Islet of Langerhans (tissue), 1 donor: ENCODE results near the gene FGF19.
"Not testable (repeated sequence)": the region's sequence is repeated elsewhere in the genome, so short reads cannot be mapped to it uniquely, and the experiment has no call there.

Experiments used
- FAIRE-seq: peaks from one replicate; lab custom pipeline; 2011; peaks lifted over from hg19 to GRCh38; lab: Jason Lieb, UNC

The FGF19 gene

DNA sequence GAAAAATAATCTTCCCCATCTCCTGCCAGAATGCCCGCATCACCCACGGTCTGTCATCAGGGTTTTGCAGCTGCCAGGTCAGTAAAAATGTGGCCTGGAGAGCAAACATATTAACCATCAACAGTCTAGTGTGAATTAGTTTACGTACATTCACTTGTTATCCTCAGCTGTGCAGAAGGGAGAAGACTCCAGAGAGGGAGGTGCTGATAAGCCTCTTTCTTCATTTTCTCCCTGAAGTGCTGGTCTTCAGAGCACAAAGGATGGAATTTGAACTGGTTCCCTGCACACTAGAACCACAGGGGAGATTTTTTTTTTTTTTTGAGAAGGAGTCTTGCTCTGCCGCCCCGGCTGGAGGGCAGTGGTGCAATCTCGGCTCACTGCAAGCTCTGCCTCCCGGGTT is 8.2 kb downstream of the FGF19 start:
- no peak for FAIRE-seq

DNA sequence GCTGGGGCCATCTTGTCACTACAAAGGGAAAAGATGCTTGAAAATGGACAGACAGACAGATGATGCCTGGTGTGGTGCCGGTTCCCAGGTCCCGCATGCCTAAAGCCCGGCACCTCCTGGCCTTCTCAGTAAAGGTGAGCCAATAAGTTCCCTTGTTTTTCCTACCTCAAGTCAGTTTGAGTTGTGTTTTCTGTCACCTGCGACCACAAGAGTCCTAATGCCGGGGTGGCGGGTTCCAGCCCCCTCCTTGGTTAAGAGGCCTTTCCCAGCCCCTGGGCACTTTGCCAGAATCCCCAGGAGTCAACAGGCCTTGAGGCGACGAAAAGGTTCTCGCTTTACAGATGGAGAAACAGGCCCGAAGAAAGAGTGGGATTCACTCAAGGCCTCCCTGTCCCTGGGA is 9.0 kb downstream of the FGF19 start:
- FAIRE-seq = no peak

DNA sequence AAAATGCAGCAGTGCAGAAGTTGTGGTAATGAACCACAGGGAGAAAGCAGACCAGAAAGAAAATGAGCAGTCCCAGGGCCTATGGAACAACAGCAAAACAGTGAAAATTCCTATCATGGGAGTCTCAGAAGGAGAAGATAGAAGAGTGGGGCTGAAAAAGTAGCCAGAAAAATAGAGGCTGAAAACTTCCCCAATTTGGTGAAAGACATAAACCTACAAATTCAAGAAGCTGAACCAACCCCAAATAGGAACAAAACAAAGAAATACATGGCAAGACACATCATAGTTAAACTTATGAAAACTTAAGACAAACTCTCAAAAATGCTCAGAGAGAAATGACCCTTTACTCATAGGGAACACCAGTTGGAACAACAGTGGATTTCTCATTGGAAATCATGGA is 11.4 kb downstream of the FGF19 start:
- FAIRE-seq = no peak

DNA sequence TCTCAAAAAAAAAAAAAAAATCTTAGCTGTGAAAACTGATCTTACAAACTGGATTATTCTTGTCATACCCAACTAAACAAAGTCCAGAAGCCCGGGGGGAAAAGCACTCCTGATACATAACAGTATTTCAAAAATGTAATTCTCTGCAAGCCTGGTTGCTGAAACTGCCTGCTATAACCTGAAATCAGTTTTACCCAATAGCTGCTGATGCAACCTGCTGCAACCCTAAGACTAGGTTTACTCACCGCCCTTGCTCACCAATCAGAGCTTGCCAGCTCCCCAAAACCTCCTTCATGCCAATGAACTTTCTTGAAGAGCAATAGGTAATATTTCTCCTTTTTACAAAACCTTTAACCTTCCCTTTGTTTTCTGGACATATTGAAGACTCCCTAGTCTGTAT is 12.4 kb downstream of the FGF19 start:
- no peak for FAIRE-seq

DNA sequence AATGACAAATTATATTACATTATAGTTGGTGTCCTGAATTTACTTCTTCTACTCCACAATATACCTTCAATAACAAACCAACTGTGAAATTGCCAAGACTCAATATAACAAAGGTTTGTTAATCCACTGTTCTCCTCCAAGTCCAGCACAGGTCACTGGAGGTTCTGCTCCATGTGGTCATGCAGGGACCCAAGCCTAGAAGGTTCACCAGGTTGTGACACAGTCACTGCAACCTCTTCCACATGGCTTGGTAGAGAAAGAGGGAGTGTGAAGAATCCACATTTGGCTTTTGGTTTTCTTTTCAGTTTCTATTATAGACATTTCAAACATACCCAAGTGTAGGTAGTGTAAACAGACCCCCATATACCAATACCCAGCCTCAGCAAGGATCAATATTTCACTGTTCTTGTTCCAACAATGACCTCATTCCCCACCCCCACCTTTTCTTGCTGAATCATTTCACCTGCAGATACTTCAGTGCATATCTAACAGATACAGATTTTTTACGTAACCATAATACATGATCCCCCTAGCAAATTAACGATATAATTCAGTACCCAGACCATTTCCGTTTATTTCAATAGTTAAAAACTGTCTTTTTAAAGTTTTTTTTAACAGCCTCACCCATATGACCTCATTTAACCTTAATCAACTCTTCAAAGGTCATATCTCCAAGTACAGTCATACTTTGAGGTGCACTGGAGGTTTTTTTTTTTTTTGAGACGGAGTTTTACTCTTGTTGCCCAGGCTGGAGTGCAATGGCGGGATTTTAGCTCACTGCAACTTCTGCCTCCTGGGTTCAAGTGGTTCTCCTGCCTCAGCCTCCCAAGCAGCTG is 14.1 kb downstream of the FGF19 start:
- FAIRE-seq = no peak

DNA sequence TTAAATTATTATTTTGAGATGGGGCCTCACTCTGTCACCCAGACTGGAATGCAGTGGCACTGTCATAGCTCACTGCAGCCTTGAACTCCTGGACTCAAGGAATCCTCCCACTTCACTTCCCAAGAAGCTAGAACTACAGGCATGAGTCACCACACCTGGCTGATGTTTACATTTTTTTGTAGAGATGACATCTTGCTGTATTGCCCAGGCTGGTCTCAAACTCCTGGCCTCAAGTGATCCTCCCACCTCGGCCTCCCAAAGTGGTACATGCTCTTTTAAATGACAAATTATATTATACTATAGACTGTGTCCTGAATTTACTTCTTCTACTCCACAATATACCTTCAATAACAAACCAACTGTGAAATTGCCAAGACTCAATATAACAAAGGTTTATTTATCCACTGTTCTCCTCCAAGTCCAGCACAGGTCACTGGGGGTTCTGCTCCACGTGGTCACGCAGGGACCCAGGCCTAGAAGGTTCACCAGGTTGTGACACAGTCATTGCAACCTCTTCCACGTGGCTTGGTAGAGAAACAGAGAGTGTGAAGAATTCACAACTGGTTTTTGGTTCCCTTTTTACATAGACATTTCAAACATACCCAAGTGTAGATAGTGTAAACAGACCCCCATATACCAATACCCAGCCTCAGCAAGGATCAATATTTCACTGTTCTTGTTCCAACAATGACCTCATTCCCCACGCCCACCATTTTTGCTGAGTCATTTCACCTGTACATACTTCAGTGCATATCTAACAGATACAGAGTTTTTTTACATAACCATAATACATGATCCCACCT is 15.7 kb downstream of the FGF19 start:
- not testable (repeated sequence) for FAIRE-seq

DNA sequence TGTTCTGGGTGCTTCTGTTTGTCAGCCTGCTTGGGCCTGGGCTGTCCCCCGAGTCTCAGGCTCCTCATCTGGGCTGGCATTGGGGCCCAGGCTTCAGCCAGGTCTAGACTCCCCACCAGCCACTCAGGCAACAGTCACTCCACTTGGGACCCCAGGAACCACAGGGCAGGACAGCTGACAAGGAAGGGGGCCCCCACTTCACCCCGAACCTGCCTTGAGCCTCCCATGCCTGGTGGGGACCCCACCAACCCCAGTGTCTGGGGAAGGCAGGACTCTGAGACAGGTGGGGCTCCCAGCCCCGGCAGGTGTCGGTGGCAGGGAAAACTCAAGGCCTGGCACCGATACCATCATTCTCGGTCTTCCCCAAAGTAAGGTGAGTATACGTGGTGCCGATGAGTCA is 17.0 kb downstream of the FGF19 start:
- no peak for FAIRE-seq

DNA sequence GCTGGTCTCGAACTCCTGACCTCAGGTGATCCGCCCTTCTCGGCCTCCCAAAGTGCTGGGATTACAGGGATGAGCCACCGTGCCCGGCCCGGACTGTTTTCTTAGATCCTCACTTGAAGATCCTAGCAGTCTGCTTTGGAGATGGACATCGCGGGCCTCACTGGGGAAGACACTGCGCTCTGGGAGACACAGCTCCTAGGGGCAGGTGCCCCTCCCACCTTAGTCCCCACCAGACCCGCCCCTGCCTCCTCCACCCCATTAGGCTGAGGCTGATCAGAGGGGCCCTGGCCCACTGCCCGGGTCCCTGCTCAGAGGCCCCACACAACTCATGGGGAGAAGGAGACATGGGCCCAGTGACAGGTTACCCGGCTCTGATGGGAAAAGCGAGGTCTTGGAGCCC is 17.4 kb downstream of the FGF19 start:
- FAIRE-seq = no peak

DNA sequence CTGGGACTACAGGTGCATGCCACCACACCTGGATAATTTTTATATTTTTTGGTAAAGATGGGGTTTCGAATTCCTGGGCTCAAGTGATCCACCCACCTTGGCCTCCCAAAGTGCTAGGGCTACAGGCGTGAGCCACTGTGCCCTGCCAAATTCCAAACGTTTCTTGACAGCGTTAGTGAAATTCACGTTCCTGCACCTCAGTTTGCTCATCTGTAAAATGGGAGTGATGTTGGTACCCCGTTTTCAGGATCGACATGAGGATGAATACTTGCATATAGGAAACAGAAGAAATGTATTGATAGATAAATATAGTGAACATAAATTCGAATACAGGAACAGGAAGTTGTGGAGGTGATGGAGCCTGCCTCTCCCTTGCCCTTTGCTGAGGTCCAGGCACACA is 18.5 kb downstream of the FGF19 start:
- no peak for FAIRE-seq

DNA sequence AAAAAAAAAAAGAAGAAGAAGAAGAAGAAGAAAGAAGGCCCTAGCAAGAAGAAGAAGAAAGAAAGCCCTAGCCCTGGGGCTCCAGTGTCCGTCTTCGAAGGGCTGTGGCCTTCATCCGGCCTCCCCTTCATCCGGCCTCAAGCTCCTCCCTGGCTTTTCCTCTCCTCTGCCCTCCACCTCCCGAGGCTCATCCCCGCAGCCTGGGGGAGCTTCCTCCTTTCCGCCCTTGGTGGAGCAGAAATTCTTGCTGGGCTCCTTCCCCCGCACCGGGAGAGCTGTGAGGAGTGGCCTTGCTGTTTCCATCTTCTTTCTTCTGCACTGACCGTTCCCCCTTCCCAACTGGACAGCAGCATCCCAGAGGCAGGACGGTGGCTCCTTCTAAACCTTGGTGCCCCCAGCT is 19.2 kb downstream of the FGF19 start:
- FAIRE-seq = no peak

DNA sequence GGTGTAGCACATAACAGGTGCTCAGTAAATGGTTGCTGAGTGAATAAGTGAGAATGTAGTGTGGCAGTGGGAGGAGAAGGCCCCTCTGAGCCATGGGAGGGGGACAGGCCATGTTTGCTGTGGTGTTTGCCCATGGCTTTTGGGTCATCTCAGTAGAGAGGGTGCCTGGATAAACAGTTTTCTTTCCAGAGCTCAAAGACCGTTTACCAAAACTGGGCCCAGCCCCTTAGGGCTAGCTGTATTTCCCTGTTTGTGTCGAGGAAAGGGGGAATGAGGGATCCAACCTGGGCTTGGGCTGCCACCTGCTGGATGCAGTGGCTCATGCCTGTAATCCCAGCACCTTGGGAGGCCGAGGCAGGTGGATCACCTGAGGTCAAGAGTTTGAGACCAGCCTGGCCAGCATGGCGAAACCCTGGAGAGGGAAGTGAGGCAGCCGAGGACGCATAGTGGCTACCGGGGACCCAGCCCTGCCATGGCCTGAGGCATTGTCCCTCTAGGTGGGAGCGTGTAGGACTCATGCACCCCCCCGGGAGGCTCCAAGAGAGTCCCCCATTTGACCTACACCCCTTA is 20.0 kb downstream of the FGF19 start:
- no peak for FAIRE-seq

DNA sequence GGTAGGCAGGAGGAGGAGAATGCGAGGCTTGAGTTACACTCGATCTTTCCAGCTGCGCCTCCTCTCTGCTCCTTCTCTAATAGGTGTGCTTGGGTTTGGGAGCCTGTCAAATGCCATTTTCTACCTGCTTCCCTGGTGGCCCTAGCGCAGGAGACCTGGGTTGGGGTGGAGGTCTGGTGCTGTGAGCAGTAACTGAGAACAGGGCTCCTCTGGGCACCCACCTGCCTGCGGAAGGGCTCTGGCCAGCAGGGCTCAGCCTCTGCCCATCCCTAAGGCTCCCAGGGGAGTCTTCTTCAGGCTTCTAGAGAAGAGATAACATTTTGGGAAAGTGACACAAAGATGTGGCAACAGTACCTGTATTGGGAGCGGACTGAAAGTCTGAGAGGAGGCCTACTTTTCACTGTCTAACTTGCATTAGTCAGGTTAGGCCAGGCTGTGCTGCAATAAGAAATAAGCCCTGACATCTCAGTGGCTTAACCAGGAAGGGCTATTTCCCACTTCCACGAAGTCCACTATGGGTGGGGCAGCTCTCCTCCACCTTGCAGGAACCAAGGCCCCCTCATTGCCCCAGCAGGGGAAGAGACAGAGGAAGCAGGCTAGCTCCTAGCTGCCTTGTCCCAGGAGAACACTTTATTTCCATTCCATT is 21.0 kb downstream of the FGF19 start:
- no peak for FAIRE-seq

DNA sequence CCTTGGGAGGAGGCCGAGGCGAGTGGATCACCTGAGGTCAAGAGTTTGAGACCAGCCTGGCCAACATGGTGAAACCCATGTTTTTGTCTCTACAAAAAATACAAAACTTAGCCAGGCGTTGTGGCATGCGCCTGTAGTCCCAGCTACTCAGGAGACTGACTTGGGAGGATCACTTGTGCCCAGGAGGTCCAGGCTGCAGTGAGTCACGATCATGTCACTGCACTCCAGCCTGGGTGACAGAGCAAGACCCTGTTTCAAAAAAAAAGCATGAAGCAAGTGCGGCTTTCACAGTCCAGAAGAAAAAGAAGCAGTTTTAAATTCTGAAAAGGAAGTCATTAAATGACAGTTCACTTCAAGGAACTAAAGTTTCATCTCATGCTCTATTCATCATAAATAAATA is 21.6 kb downstream of the FGF19 start:
- no peak for FAIRE-seq

DNA sequence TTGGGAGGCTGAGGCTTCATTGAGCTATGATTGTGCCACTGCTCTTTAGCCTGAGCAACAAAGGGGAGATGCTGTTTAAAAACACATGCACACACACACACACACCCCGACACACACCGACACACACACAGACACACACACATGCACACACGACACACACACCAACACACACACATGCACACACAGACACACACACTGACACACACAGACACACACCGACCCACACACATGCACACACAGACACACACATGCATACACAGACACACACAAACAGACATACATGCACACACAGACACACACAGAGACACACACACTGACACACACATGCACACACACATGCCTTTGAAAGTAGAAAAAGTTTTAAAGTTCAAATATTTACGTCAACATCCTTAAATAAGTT is 23.1 kb downstream of the FGF19 start:
- no peak for FAIRE-seq

DNA sequence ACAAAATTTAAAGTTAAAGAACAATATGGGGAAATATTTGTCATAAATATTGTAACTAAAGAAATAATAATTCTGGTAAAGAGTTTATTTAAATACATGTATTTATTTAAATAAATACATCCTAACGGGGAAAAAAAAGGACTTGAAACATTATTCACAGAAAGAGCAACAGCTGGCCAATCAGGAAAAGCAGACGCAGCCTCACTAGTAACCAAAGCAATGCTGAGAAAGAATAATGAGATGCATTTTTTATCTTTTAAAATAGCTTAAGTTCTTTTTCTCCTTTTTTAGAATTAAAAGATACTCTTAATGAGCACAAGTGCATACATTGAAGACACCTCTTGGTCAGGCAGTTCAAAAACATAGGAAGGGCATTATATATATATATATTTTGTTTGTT is 26.1 kb downstream of the FGF19 start:
- no peak for FAIRE-seq

DNA sequence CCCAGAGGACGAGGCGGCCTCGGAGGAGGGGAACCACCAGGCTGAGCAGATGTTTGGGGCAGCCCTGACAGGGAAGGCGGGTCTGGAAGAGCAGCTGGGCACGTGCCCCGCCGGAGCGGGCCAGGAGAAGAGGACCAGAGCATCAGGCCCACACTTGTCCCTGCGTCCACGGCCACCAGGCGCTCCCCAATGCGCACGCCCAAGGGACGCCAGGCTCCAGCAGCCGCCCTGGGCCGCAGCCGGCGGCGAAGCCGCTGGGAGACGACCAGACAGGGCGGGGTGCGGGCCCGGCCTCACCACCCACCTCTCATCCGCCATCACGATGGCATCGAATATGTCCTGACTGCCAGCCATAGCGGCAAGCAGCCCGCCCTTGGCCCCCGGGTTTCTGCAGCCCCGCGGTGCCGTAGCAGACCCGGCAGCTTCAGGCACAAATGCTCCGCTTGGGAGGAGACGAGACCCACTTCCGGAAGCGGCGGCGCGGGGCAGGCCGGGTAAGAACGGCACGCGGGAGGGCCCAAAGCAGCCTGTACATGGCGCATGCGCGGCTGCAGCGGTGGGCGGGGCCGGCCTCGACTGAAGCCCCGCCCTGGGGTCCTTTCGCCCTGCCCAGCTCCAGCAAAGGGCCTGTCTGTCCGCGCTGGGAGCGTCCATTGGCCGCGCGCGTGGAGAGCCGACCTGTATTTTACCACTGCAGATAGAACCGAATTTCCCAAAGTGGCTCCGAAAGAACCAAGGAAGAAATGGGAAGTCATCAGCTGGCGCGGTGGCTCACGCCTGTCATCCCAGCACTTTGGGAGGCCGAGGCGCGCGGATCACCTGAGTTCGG is 28.7 kb downstream of the FGF19 start, which contains the start of gene LTO1:
LTO1 (minus strand) TSS at position 468 of the 829 bp plus-strand sequence; CDS start at position 354, 114 bp downstream.
- no peak for FAIRE-seq

DNA sequence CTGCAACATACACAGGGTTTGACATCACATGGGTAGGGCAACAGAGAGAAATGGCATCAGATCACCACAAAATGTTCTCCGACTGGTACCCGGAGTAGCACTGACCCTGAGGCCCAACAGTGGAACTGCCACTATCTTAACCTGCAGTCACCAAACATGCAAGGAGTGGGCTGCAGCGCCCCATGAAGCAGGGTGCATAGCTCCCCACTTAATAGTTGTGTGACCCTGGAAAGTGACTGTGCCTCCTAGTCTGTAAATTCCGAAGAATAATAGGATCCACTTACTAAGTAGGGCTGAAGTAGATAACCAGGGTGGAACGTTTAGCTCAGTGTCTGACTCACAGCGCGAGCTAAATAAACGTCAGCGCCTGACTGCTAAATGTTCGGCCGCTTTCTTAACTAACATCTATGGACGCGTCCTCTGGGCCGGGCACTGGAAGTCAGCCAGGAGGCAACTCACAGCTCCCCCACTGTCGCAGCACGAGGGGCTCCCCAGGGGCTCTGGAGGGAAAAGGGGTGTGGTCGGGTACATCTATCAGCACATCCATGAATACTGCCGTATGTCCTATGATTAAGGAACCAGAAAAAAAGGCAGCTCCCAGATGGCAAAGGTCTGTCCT is 29.4 kb downstream of the FGF19 start:
- no peak for FAIRE-seq

DNA sequence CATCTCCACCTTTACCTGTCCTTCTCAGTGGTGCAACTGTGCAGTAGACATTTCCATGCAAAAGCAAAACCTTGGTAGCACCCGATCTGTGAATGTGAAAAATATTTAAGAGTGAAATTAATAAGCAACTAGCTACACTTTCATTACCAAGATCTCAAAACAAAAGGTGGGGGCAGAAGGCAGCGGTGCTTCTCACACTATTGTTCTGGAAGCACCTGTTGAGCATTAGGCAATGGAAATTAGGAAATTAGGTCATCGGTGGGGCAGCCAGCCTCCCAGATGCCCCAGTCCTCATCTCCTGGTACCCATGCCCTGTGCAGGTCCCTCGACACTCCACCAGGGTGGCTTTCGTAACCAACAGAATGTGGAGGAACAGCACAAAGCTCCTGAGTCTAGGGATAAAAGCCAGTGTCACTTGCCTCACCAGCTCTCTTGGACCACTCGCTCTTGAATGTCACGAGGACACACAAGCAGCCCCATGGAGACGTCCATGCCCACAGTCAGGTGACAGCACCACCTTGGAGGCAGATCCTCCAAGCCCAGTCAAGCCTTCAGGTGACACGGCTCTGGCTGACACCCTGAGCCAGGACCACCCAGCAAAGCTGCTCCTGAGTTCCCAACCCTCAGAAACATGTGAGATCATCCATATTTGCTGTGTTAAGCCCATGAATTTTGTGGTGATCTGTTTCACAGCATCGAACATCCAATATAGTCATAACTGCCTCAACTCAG is 31.9 kb downstream of the FGF19 start:
- no peak for FAIRE-seq

DNA sequence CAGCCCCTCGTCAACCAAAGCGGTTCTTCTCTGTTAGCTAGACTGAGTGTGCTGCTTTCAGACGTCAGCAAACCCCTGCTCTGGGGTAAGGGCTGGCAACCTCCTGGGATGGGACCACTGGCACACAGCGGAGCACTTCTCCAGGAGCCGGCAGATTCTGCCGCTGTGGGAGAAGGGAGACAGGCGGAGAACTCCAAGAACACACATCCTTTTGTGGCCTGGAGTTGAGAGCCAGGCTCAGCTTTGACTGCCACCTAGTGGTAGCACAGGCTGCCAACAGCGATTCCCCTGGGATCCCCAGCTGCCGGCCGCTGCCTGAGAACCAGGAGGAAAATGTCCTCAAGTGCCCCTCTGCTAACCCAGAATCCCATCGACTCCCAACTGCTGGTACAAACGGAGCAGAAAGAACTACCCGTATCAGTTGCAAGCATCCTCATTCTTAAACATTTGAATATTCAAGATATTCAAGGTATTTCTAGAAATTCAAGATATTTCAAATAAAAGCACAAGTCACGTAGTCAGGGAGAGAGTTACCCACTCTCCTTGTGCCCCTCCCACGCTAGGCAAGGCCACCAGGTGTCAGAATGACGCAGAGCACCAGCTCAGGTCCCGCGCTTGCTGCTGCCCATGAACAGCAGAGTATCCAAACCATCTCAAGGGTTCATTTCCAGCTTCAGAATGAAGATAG is 33.5 kb downstream of the FGF19 start:
- no peak for FAIRE-seq

DNA sequence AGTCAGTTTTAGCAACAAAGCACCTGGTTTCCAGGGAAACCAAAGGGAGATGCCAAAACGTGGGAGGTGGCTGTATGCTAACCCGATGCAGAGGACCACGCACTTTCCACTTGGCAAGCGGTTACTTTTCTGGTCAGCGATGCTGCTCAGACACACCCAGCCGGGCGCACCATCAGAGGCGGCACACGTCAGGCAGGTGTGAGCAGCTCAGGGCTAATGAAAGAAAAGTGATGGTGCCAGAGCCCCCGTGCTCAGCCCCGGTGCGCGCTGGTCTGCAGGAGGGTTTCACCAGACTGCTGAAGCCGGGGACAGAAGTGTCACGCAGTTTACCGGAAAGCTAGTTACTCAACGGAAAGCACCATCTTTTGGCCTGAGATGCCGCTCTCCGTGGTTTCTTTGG is 34.3 kb downstream of the FGF19 start:
- FAIRE-seq = no peak
